ENCODE data around the gene SULT1C2. TPM values are rescaled to one million over a fixed set of nuclear protein-coding genes. Genes with fewer than 3 reads are reported as not detected.

Gene SULT1C2
- total and polyA plus RNA-seq, 2 of the 4 experiments (the other 2 are of a cell fraction), result 0.09 TPM; not detected in 1

- H4K20me1 ChIP-seq (ENCODE audit: insufficient read depth, low read length), result no peaks in the 10 kb centered on the region
- no peak overlapping the region for H3K18ac ChIP-seq (ENCODE audit: low read depth, low read length)
- H3K27me3 ChIP-seq (ENCODE audit: control insufficient read depth, insufficient read depth, low read length), result peaks cover 29% of the 10 kb centered on the region
- no peak overlapping the region for H3K23ac ChIP-seq (ENCODE audit: low read depth, low read length)
- H3K79me1 ChIP-seq (ENCODE audit: low read depth in 1 of 2, low read length in 2 of 2), result no peaks in the 10 kb centered on the region
- H4K91ac ChIP-seq (ENCODE audit: insufficient read depth, low read depth, low read length), result no peak overlapping the region
- no TSS peak for BruUV-seq (replicated peaks)
- H3K36me3 ChIP-seq (ENCODE audit: control insufficient read depth, insufficient read depth, low read length), result no peaks in the 10 kb centered on the region
- intact Hi-C loops (cut with micrococcal nuclease) (no loop called here), dilution Hi-C loops (cut with HindIII; ENCODE audit: low sequenced_read_pairs, unreplicated experiment) (no loop called here), in situ Hi-C loops (cut with MboI; ENCODE audit: low sequenced_read_pairs) (no loop called here)
- H2BK120ac ChIP-seq (ENCODE audit: low read depth, low read length), result no peak overlapping the region
- ChIA-PET POLR2A (ENCODE audit: unreplicated experiment) (no interaction called here), CTCF (no interaction called here)
- no peak overlapping the region for H3K4me2 ChIP-seq (ENCODE audit: low read depth, low read length)
- H3K4me1 ChIP-seq (ENCODE audit: control insufficient read depth, insufficient read depth, low read length), result no peaks in the 10 kb centered on the region
- H3K9me3 ChIP-seq (ENCODE audit: control insufficient read depth, insufficient read depth, low read length), result no peaks in the 10 kb centered on the region
- no peak overlapping the region for H2BK5ac ChIP-seq (ENCODE audit: low read depth, low read length, poor library complexity, severe bottlenecking)
- H2AK9ac ChIP-seq (replicated peaks; ENCODE audit: low read depth, low read length, poor library complexity), result no peak overlapping the region
- ATAC-seq (ENCODE audit: low read depth) (no peak), DNase-seq (no peak)
- no peak overlapping the region for H2BK15ac ChIP-seq (ENCODE audit: low read depth, low read length)
- H3K4me3 ChIP-seq (ENCODE audit: insufficient read depth, low read depth, low read length), result no peak overlapping the region
- no peak overlapping the region for H3K14ac ChIP-seq (replicated peaks; ENCODE audit: low read depth, low read length)
- H3K4ac ChIP-seq (ENCODE audit: low read depth, low read length), result no peak overlapping the region
- H2BK20ac ChIP-seq (ENCODE audit: low read depth, low read length), result no peak overlapping the region
- no peak overlapping the region for H4K5ac ChIP-seq (ENCODE audit: low read depth, low read length)
- no peak overlapping the region for H2AK5ac ChIP-seq (ENCODE audit: low read depth, low read length)
- no peak overlapping the region for H3K56ac ChIP-seq (ENCODE audit: extremely low read depth, insufficient read depth, low read length)
- no peak overlapping the region for H2AFZ ChIP-seq (replicated peaks; ENCODE audit: low read length, poor library complexity)
- WGBS, 2 experiments (ENCODE audit: extremely low coverage in 2 of 2, insufficient read length in 1 of 2), result no CpG with 5 or more reads among the region's 3 CpGs
- H3K9me1 ChIP-seq (ENCODE audit: insufficient read depth, low read length), result no peaks in the 10 kb centered on the region
- no peak overlapping the region for H3K27ac ChIP-seq (ENCODE audit: insufficient read depth, low read length)
- no peak for TF ChIP-seq SMC3 (IDR thresholded peaks at IDR 0.05; ENCODE audit: low read depth, low read length)
- TF ChIP-seq ELK1 (IDR thresholded peaks at IDR 0.05; ENCODE audit: borderline replicate concordance, low read depth, low read length), result no peak
- no peak overlapping the region for H3K9ac ChIP-seq (ENCODE audit: low read depth, low read length)
- H4K8ac ChIP-seq (ENCODE audit: low read depth in 2 of 2, low read length in 2 of 2), result no peak overlapping the region
These were observed 59.1 kb downstream of the SULT1C2 start for GRCh38 chr2:108347786-108348185.
